Subcutaneous adipose tissue (tissue), 4 donors: Measurements from ENCODE around the gene RAB40C. TPM values are rescaled to one million over a fixed set of nuclear protein-coding genes. Genes with fewer than 3 reads are reported as not detected.

ENCODE experiments used
- CTCF ChIP-seq: fragments of 450-650 bp; IDR thresholded peaks from one replicate; pipeline ENCODE4 v1.5.1; 2016; ENCODE audit warnings: low read depth, mild to moderate bottlenecking, control low read depth, antibody characterized with exemption, moderate library complexity
- total RNA-seq, 4 donors: library from RNA; depleted of rRNA; stranded (reverse); fragments of >200 nt; gene quantifications; one replicate each; pipeline ENCODE4 v1.1.0, GENCODE V29; 2016

Gene RAB40C
- total RNA-seq, 4 donors from 2014 or later: 7.7 to 32.2 (median 12.3) TPM

- no peak for TF ChIP-seq CTCF
Observed at GRCh38 chr16:608019-608418, 18.2 kb downstream of the RAB40C start.

- TF ChIP-seq CTCF: no peak
Observed at GRCh38 chr16:609316-609715, 19.4 kb downstream of the RAB40C start.

- TF ChIP-seq CTCF: no peak
Observed at GRCh38 chr16:609984-610383, 20.1 kb downstream of the RAB40C start.

GRCh38 chr16:610513-611381, 20.9 kb downstream of the RAB40C start:
- no peak for TF ChIP-seq CTCF

- no peak for TF ChIP-seq CTCF
Observed at GRCh38 chr16:615122-615521, 25.3 kb downstream of the RAB40C start.

- TF ChIP-seq CTCF: no peak
Observed at GRCh38 chr16:616733-617586, 27.1 kb downstream of the RAB40C start.

GRCh38 chr16:617855-618254, 28.0 kb downstream of the RAB40C start:
- TF ChIP-seq CTCF: no peak
